K562 (cell line): ENCODE measurements around the gene ZNF740. TPM values are rescaled to one million over a fixed set of nuclear protein-coding genes. Genes with fewer than 3 reads are reported as not detected.

Experiments used
- AFF4 ChIP-seq: sonication (generic); formaldehyde crosslinking; IDR thresholded peaks from 2 replicates; pipeline ENCODE4 v1.8.0; 2023; ENCODE audit warnings: mild to moderate bottlenecking, missing genetic modification reagents
- CUX1 ChIP-seq: fragments of 200-800 bp; sonication (Bioruptor generic); IDR thresholded peaks from 2 replicates; pipeline ENCODE4 v1.6.1; 2016; ENCODE audit warnings: missing genetic modification characterization, missing compliant biosample characterization
- FOXP1 ChIP-seq: sonication (generic); formaldehyde crosslinking; IDR thresholded peaks from 2 replicates; pipeline ENCODE4 v1.8.0; 2022; ENCODE audit warnings: mild to moderate bottlenecking, missing genetic modification reagents
- MYNN ChIP-seq, 2 experiments: sonication (generic); formaldehyde crosslinking in 1 of 2; IDR thresholded peaks; 2 replicates each; pipeline versions ENCODE4 v1.5.0 to v1.6.1; 2016 to 2020; ENCODE audit warnings: antibody characterized with exemption in 1 of 2, missing genetic modification reagents in 1 of 2
- polyA plus RNA-seq, 8 experiments: library from polyadenylated mRNA; depleted of rRNA in 4 of 8; stranded (reverse) in 5 of 8; unstranded in 3 of 8; fragments of >200 nt; fragmentation: Nextera tagmentation in 2 of 8; fragmentation: Illumina TruSeq in 1 of 8; extraction: Ambion mirVana in 2 of 8; extraction: Trizol in 1 of 8; gene quantifications; 2 replicates each; pipeline versions ENCODE4 v1.2.1 to v1.2.3, GENCODE V29; 2011 to 2014; ENCODE audit warnings: inconsistent platforms in 1 of 8, missing spikeins in 1 of 8
- total RNA-seq, 7 experiments: library from RNA; depleted of rRNA in 6 of 7; stranded (reverse); fragments of >200 nt in 6 of 7; fragmentation: Illumina TruSeq in 2 of 7; extraction: Trizol in 2 of 7; gene quantifications; 2 replicates each; pipeline versions ENCODE4 v1.2.1 to v1.2.3, GENCODE V29; 2011 to 2021; ENCODE audit warnings: low replicate concordance in 1 of 7

Gene ZNF740
- total and polyA plus RNA-seq, 9 of the 15 experiments (the other 6 are each of a cell fraction or from before 2014, with no cell fraction given), result 0.57 to 46.4 (median 18.6) TPM

GRCh38 chr12:53226815-53227214, 46.3 kb downstream of the ZNF740 start (continued):
- no peak for TF ChIP-seq CUX1 (CRISPR knock-in tag)
- no peak for TF ChIP-seq AFF4 (CRISPR knock-in tag)
- TF ChIP-seq FOXP1 (CRISPR knock-in tag), result no peak
- no peak for TF ChIP-seq MYNN (IDR thresholded peaks at IDR 0.05)
- TF ChIP-seq MYNN (CRISPR knock-in tag; IDR thresholded peaks at IDR 0.05), result no peak
